Breast epithelium (tissue), 4 donors: ENCODE data around the gene ACACA. TPM values are rescaled to one million over a fixed set of nuclear protein-coding genes. Genes with fewer than 3 reads are reported as not detected.
A peak's percentile ranks its signal among the peaks of the same experiment; 100 is the strongest.
"Not testable (repeated sequence)": the region's sequence is repeated elsewhere in the genome, so short reads cannot be mapped to it uniquely, and the experiment has no call there.

Experiments
- DNase-seq, 2 donors: peaks; one replicate each; pipeline ENCODE4 v3.0.0-alpha.2; 2019; ENCODE audit warnings: low spot score in 2 of 2
- H3K27ac ChIP-seq, 2 donors: fragments of 200-600 bp; sonication (generic) in 1 of 2; one replicate each; pipeline ENCODE4 v1.5.1; 2016 to 2019; ENCODE audit warnings: mild to moderate bottlenecking in 1 of 2
- H3K27me3 ChIP-seq, 2 donors: fragments of 200-600 bp; sonication (generic) in 1 of 2; one replicate each; pipeline versions ENCODE4 v1.5.1 to v1.6.0; 2017 to 2019; ENCODE audit warnings: control low read depth in 1 of 2, mild to moderate bottlenecking in 1 of 2
- H3K36me3 ChIP-seq: fragments of 200-600 bp; one replicate; pipeline ENCODE4 v1.5.1; 2019
- H3K4me1 ChIP-seq, 2 donors: fragments of 200-600 bp; sonication (generic); one replicate each; pipeline ENCODE4 v1.5.1; 2016 to 2019; ENCODE audit warnings: control low read depth in 1 of 2
- H3K4me3 ChIP-seq, 3 donors: fragments of 200-600 bp; sonication (generic); 1 replicate in 2 of 3; 2 replicates in 1 of 3; pipeline ENCODE4 v1.5.1; 2016 to 2019; ENCODE audit warnings: mild to moderate bottlenecking in 3 of 3, moderate library complexity in 2 of 3
- H3K9me3 ChIP-seq, 2 donors: fragments of 200-600 bp; sonication (generic) in 1 of 2; one replicate each; pipeline ENCODE4 v1.5.1; 2016 to 2019; ENCODE audit warnings: control low read depth in 1 of 2
- POLR2A ChIP-seq: fragments of 450-650 bp; IDR thresholded peaks from one replicate; pipeline ENCODE4 v1.6.1; 2016; ENCODE audit warnings: antibody characterized with exemption, mild to moderate bottlenecking, moderate library complexity
- POLR2AphosphoS5 ChIP-seq, 3 donors: sonication (generic); formaldehyde crosslinking; IDR thresholded peaks; one replicate each; pipeline ENCODE4 v1.6.1; 2017; ENCODE audit warnings: antibody characterized with exemption in 3 of 3
- intact Hi-C: fragments of 100-400 bp; cut with DNase I; formaldehyde crosslinking; loops from one replicate; pipeline ENCODE4 v1.15.1; 2023; ENCODE audit warnings: low total_unique reads
- total RNA-seq, 3 donors: library from RNA; depleted of rRNA; stranded (reverse); fragments of >200 nt; gene quantifications; one replicate each; pipeline ENCODE4 v1.1.0, GENCODE V29; 2016
- TF ChIP-seq, protein P1 (sequence below), 3 donors: fragments of 450-650 bp; IDR thresholded peaks; one replicate each; pipeline ENCODE4 v1.5.1; 2016 to 2017; ENCODE audit warnings: antibody characterized with exemption in 3 of 3, mild to moderate bottlenecking in 3 of 3, moderate library complexity in 3 of 3

The ACACA gene
- total RNA-seq, 3 donors from 2014 or later = 32.8 to 46.5 (median 36.1) TPM

DNA sequence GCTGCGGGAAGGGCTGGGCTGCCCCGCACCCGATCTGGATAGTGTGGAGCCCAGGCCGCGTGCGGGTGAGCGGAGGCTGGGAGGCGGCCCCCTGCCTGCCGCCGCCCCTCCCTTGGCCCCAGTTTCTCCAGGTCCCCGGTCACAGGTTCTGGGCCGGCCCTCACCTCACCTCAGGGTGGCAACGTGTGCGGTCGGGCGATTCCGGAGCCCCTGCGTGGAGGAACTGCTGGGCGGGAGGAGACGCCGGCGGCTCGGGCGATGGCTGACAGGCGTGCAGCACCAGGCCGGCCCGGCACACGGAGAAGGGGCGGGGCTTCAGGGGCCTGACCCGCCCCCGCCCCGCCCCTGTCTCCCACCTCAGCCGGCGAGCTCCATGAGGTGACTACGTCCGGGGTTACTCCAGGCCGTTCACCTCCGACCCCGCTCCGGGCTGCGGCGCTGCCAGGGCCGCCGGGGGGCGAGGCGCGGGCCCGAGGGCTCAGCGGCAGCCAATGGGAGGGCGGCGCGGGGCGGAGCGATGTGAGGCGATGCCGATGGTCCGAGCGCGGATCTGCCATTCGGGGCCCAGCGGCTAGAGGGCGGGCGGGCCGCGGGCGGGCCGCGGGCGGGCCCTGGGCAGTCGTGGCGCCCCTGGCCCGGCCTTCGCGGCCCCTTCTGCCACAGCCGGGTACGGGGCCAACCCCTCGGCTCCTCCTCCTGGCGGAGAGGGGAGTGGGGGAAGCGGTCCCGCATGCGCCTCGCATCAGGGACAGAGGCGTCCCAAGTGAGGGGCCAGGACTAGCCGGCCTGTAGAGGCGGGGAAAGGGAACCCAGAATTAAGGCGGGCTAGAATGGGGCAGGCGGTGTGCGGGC, 47.6 kb downstream of the ACACA start:
- H3K36me3 ChIP-seq = no peaks in the 10 kb centered on the region
- H3K27me3 ChIP-seq = no peaks in the 10 kb centered on the region
- intact Hi-C loops = no loop called here
- H3K9me3 ChIP-seq = no peaks in the 10 kb centered on the region
- H3K27ac ChIP-seq = peak overlapping the region; percentile 84 to 91
- DNase-seq = peak; percentile 77 to 80
- peak overlapping the region; percentile 57 to 90 (median 82) for H3K4me3 ChIP-seq
- peaks cover 0 to 5% of the 10 kb centered on the region in 2 donors for H3K4me1 ChIP-seq
- TF ChIP-seq POLR2AphosphoS5 (IDR thresholded peaks at IDR 0.05) = peak in 2 of 3 donors; percentile 14 to 64
- TF ChIP-seq, protein P1, sequence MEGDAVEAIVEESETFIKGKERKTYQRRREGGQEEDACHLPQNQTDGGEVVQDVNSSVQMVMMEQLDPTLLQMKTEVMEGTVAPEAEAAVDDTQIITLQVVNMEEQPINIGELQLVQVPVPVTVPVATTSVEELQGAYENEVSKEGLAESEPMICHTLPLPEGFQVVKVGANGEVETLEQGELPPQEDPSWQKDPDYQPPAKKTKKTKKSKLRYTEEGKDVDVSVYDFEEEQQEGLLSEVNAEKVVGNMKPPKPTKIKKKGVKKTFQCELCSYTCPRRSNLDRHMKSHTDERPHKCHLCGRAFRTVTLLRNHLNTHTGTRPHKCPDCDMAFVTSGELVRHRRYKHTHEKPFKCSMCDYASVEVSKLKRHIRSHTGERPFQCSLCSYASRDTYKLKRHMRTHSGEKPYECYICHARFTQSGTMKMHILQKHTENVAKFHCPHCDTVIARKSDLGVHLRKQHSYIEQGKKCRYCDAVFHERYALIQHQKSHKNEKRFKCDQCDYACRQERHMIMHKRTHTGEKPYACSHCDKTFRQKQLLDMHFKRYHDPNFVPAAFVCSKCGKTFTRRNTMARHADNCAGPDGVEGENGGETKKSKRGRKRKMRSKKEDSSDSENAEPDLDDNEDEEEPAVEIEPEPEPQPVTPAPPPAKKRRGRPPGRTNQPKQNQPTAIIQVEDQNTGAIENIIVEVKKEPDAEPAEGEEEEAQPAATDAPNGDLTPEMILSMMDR (IDR thresholded peaks at IDR 0.05) = peak in 1 of 3 donors; percentile 41
- TF ChIP-seq POLR2A = no peak

DNA sequence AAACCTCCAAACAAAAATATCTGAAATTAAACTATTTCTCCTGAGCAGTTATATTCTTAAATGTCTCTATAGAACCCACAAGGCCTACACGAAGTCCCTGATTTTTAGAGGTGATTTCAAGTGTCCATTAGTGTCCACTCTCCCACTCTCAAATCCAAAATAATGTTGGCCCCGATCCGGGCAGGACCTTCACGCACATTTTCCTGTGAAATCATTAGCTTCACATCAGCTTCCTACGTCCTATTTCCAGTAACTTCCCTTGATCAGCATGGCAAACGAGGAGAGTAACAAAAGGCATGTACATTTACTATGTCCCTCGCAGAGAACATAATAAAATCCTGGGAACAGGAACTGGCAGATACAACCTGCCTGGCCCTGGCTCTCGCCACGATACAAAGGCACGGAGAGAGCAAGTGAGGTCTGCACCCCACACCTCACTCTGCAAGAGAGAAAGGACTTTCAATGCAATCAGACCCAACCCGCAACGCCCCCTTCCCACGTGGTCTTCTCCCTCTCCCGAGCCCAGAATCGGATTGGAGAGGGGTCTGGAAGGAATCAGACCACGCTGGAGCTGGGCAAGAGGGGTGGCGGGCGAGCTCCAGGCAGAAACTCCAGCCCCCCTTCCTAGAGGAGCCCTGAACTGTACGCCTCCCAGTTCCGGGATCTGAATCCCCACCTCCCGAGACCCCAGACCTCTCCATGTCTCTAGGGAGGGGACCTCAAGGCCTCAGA, 48.4 kb downstream of the ACACA start:
- Histone ChIP-seq H3K4me3 (peak overlapping the region; percentile 57 to 90 (median 82)), H3K36me3 (no peaks in the 10 kb centered on the region), H3K27ac (peak overlapping the region; percentile 84 to 91), H3K4me1 (peaks cover 0 to 5% of the 10 kb centered on the region in 2 donors), H3K27me3 (no peaks in the 10 kb centered on the region), H3K9me3 (no peaks in the 10 kb centered on the region)
- intact Hi-C loops = no loop called here
- DNase-seq = peak; percentile 32 to 56
- no peak for TF ChIP-seq POLR2A
- TF ChIP-seq POLR2AphosphoS5 (IDR thresholded peaks at IDR 0.05) = no peak

DNA sequence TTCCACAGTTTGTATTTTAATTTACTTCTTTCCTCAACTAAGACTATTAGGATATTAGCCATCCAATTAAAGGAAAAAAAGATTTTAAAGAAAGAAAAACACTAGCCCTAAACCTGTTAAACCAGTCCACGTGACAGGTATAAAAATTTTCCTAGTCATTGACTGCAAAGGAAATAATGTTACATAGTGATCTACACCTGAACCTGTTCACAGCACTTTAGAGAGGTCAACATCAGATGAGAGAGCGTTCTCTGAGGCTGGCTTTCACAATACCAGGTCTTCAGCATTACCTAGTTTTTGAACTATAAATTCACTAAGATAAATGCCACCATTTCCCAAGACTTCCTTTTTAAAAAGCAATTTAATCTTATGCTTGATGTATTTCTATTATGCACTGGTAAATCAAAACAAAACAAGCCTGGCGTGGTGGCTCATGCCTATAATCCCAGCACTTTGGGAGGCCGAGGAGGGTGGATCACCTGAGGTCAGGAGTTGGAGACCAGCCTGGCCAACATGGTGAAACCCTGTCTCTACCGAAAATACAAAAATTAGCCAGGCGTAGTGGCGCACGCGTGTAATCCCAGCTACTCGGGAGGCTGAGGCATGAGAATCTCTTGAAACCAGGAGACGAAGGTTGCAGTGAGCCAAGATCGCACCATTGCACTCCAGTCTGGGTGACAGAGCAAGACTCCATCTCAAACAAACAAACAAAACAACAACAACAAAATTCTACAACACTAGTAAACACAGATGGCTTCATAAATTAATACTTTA, 49.7 kb downstream of the ACACA start:
- H3K4me3 ChIP-seq, H3K36me3 ChIP-seq, intact Hi-C loops, DNase-seq, H3K4me1 ChIP-seq, H3K9me3 ChIP-seq, H3K27me3 ChIP-seq: not testable (repeated sequence)
- H3K27ac ChIP-seq = peak overlapping the region in 1 of 2 donors; percentile 19

DNA sequence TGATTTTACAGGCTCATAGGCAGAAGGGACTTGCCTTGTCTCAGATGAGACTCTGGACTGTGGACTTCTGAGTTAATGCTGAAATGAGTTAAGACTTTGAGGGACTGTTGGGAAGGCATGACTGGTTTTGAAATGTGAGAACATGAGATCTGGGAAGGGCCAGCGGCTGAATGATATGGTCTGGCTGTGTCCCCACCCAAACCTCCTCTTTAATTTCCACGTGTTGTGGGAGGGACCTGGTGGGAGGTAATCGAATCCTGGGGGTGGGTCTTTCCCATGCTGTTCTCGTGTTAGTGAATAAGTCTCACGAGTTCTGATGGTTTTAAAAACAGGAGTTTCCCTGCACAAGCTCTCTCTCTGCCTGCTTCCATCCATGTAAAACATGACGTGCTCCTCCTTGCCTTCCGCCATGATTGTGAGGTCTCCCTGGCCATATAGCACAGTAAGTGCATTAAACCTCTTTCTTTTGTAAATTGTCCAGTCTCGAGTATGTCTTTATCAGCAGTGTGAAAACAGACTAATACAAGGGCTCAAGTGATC, 59.7 kb downstream of the ACACA start:
- H3K4me1 ChIP-seq, H3K9me3 ChIP-seq, H3K27ac ChIP-seq, intact Hi-C loops, H3K4me3 ChIP-seq, H3K36me3 ChIP-seq, H3K27me3 ChIP-seq, DNase-seq: not testable (repeated sequence)

DNA sequence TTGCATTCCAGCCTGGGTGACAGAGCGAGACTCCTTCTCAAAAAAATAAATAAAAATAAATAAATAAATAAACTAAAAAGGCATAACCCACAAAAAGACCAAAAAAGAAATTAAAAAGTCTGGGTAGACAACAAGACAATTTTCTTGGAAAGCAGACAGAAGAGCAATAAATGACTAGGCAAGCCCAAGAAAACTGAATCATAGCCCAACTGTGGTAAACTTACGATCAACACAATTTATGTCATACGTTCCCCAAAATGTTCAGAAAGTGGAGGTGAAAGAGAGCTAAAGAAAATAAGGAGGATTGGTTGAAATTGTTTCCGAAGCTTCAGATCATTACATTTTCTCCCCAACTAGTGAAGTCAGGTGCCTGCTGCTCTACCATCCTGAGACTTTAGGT, 62.1 kb downstream of the ACACA start:
- Histone ChIP-seq H3K27ac (no peak overlapping the region), H3K9me3 (no peaks in the 10 kb centered on the region), H3K4me3 (no peak overlapping the region), H3K4me1 (no peaks in the 10 kb centered on the region), H3K36me3 (no peaks in the 10 kb centered on the region), H3K27me3 (no peaks in the 10 kb centered on the region)
- no peak for DNase-seq
- intact Hi-C loops = no loop called here
- no peak for TF ChIP-seq POLR2AphosphoS5 (IDR thresholded peaks at IDR 0.05)
- TF ChIP-seq POLR2A = no peak
- TF ChIP-seq, protein P1 (IDR thresholded peaks at IDR 0.05) = no peak

DNA sequence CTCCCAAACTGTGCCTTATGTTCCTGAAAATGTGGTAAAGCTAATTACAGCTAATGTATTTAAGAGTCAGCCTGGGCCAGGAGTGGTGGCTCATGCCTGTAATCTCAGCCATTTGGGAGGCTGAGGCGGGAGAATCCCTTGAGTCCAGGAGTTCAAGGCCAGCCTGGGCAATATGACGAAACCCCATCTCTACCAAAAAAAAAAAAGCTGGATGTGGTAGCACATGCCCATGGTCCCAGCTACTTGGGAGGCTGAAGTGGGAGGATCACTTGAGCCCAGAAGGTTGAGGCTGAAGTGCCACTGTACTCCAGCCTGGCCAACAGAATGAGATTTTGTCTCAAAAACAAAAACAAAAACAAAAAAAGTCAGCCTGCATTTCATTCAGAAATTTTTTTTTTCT, 64.0 kb downstream of the ACACA start:
- Histone ChIP-seq H3K36me3 (no peaks in the 10 kb centered on the region), H3K9me3 (no peaks in the 10 kb centered on the region), H3K4me1 (no peaks in the 10 kb centered on the region), H3K4me3 (no peak overlapping the region), H3K27ac (no peak overlapping the region), H3K27me3 (no peaks in the 10 kb centered on the region)
- no peak for DNase-seq
- intact Hi-C loops = no loop called here
- TF ChIP-seq POLR2AphosphoS5 (IDR thresholded peaks at IDR 0.05) (no peak), POLR2A (no peak)
- TF ChIP-seq, protein P1 (IDR thresholded peaks at IDR 0.05) = no peak
